Measurements from ENCODE around the gene TNFRSF19. TPM values are rescaled to one million over a fixed set of nuclear protein-coding genes. Genes with fewer than 3 reads are reported as not detected.

Gene TNFRSF19
- total and polyA plus RNA-seq, 10 of the 15 experiments (the other 5 are each of a cell fraction or from before 2014, with no cell fraction given), result 16.4 to 46.2 (median 35.4) TPM

DNA sequence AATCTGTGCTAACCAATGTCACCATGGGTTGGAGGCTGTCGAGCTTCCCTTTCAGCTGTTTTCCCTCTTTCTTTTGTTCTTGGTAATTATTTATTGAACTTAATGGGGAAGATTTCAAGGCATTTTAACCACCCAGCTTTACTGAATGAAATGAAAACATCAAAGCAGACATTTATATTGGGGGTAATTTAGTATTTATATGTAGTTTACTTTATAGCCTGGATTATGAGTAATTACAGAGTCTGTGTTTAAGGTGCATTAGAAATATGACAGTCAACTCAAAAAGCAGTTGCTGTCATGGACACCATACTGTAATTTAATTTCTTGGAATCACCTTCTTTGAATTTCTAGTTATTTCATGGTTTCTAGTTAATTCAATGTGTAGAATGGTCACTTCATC lies 42.0 kb downstream of the TNFRSF19 start:
- RAD21 ChIA-PET (ENCODE audit: unreplicated experiment), result no interaction called here
- H3K9me3 ChIP-seq (replicated peaks; ENCODE audit: control insufficient read depth, insufficient read depth, low read length), result no peaks in the 10 kb centered on the region
- H2AFZ ChIP-seq (ENCODE audit: control insufficient read depth, low read depth, low read length), result no peak overlapping the region
- BruUV-seq (replicated peaks), result no TSS peak
- CTCF ChIA-PET, result interaction anchor here (1.3 kb wide), 1 partner anchor 10 kb away, joined by 4 read pairs; no protein-coding TSS in a partner anchor
- FAIRE-seq (no peak), ATAC-seq (no peak), DNase-seq (ENCODE audit: low read depth, low spot score) (no peak)
- peaks cover 4% of the 10 kb centered on the region for H3K79me2 ChIP-seq (ENCODE audit: control insufficient read depth, insufficient read depth, low read length)
- SMC1A ChIA-PET (ENCODE audit: uncharacterized antibody, unreplicated experiment), result interaction anchor here (2.1 kb wide), 1 partner anchor 11 kb away, joined by 4 read pairs; no protein-coding TSS in a partner anchor
- peaks cover 18% of the 10 kb centered on the region for H3K4me1 ChIP-seq (ENCODE audit: control insufficient read depth, insufficient read depth, low read length)
- H3K9ac ChIP-seq (ENCODE audit: control insufficient read depth, insufficient read depth, low read length), result no peak overlapping the region
- no peak overlapping the region for H3K27ac ChIP-seq (ENCODE audit: control insufficient read depth, insufficient read depth)
- no peak overlapping the region for H3K4me3 ChIP-seq
- H3K4me2 ChIP-seq (ENCODE audit: control insufficient read depth, insufficient read depth), result no peak overlapping the region
- POLR2A ChIA-PET, result no interaction called here
- 46% methylated on average over 1 of the region's 1 CpG for WGBS (ENCODE audit: insufficient coverage, insufficient replicate concordance, low lambda C conversion rate, missing lambda C conversion rate)
- H4K20me1 ChIP-seq (ENCODE audit: control insufficient read depth, insufficient read depth), result no peaks in the 10 kb centered on the region
- in situ Hi-C loops (cut with MboI), result no loop called here
- intact Hi-C loops (cut with micrococcal nuclease; ENCODE audit: unreplicated experiment), result no loop called here
- H3K36me3 ChIP-seq (ENCODE audit: control insufficient read depth in 2 of 2, insufficient read depth in 2 of 2, low read length in 1 of 2), result peaks cover 0 to 15% of the 10 kb centered on the region in 2 experiments; a peak in 1 of 4 replicates
- no peaks in the 10 kb centered on the region for H3K27me3 ChIP-seq (replicated peaks in 1 of 2; ENCODE audit: control insufficient read depth in 2 of 2, insufficient read depth in 2 of 2, low read length in 1 of 2)
- TF ChIP-seq, protein P1, sequence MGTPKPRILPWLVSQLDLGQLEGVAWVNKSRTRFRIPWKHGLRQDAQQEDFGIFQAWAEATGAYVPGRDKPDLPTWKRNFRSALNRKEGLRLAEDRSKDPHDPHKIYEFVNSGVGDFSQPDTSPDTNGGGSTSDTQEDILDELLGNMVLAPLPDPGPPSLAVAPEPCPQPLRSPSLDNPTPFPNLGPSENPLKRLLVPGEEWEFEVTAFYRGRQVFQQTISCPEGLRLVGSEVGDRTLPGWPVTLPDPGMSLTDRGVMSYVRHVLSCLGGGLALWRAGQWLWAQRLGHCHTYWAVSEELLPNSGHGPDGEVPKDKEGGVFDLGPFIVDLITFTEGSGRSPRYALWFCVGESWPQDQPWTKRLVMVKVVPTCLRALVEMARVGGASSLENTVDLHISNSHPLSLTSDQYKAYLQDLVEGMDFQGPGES (IDR thresholded peaks at IDR 0.05), result no peak
- TF ChIP-seq, protein P2, sequence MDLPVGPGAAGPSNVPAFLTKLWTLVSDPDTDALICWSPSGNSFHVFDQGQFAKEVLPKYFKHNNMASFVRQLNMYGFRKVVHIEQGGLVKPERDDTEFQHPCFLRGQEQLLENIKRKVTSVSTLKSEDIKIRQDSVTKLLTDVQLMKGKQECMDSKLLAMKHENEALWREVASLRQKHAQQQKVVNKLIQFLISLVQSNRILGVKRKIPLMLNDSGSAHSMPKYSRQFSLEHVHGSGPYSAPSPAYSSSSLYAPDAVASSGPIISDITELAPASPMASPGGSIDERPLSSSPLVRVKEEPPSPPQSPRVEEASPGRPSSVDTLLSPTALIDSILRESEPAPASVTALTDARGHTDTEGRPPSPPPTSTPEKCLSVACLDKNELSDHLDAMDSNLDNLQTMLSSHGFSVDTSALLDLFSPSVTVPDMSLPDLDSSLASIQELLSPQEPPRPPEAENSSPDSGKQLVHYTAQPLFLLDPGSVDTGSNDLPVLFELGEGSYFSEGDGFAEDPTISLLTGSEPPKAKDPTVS (IDR thresholded peaks at IDR 0.05; ENCODE audit: low read depth, low read length), result no peak
- TF ChIP-seq DPF2 (IDR thresholded peaks at IDR 0.05) (no peak), NFYB (IDR thresholded peaks at IDR 0.05; ENCODE audit: insufficient read depth, low read depth, low read length) (no peak), PAX8 (IDR thresholded peaks at IDR 0.05) (no peak), KLF5 (IDR thresholded peaks at IDR 0.05; ENCODE audit: partially characterized antibody) (no peak), ZNF384 (IDR thresholded peaks at IDR 0.05; ENCODE audit: borderline replicate concordance, low read depth, low read length) (no peak), RB1 (IDR thresholded peaks at IDR 0.05; ENCODE audit: borderline replicate concordance) (no peak), MXI1 (IDR thresholded peaks at IDR 0.05; ENCODE audit: low read depth, low read length) (no peak), FOXM1 (IDR thresholded peaks at IDR 0.05; ENCODE audit: low read depth, low read length) (no peak), SREBF2 (IDR thresholded peaks at IDR 0.05; ENCODE audit: low read length) (no peak), WRNIP1 (IDR thresholded peaks at IDR 0.05; ENCODE audit: borderline replicate concordance, low read depth, low read length) (no peak), CEBPB (IDR thresholded peaks at IDR 0.05; ENCODE audit: borderline replicate concordance in 1 of 2, low read depth in 2 of 2, low read length in 2 of 2) (no peak)
- TF ChIP-seq, protein P3, sequence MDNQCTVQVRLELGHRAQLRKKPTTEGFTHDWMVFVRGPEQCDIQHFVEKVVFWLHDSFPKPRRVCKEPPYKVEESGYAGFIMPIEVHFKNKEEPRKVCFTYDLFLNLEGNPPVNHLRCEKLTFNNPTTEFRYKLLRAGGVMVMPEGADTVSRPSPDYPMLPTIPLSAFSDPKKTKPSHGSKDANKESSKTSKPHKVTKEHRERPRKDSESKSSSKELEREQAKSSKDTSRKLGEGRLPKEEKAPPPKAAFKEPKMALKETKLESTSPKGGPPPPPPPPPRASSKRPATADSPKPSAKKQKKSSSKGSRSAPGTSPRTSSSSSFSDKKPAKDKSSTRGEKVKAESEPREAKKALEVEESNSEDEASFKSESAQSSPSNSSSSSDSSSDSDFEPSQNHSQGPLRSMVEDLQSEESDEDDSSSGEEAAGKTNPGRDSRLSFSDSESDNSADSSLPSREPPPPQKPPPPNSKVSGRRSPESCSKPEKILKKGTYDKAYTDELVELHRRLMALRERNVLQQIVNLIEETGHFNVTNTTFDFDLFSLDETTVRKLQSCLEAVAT (IDR thresholded peaks at IDR 0.05), result no peak
- TF ChIP-seq, protein P4, sequence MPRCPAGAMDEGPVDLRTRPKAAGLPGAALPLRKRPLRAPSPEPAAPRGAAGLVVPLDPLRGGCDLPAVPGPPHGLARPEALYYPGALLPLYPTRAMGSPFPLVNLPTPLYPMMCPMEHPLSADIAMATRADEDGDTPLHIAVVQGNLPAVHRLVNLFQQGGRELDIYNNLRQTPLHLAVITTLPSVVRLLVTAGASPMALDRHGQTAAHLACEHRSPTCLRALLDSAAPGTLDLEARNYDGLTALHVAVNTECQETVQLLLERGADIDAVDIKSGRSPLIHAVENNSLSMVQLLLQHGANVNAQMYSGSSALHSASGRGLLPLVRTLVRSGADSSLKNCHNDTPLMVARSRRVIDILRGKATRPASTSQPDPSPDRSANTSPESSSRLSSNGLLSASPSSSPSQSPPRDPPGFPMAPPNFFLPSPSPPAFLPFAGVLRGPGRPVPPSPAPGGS (IDR thresholded peaks at IDR 0.05; ENCODE audit: borderline replicate concordance, insufficient read depth, low read depth, low read length, poor library complexity, severe bottlenecking), result no peak
- TF ChIP-seq, protein P5, sequence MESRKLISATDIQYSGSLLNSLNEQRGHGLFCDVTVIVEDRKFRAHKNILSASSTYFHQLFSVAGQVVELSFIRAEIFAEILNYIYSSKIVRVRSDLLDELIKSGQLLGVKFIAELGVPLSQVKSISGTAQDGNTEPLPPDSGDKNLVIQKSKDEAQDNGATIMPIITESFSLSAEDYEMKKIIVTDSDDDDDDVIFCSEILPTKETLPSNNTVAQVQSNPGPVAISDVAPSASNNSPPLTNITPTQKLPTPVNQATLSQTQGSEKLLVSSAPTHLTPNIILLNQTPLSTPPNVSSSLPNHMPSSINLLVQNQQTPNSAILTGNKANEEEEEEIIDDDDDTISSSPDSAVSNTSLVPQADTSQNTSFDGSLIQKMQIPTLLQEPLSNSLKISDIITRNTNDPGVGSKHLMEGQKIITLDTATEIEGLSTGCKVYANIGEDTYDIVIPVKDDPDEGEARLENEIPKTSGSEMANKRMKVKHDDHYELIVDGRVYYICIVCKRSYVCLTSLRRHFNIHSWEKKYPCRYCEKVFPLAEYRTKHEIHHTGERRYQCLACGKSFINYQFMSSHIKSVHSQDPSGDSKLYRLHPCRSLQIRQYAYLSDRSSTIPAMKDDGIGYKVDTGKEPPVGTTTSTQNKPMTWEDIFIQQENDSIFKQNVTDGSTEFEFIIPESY (IDR thresholded peaks at IDR 0.05), result no peak

Measured in GM12878 (cell line).